B cell (primary cell): ENCODE results near the gene TRANK1. TPM values are rescaled to one million over a fixed set of nuclear protein-coding genes. Genes with fewer than 3 reads are reported as not detected.

ENCODE experiments used
- ATAC-seq: fragments of 200-7000 bp; cut with Tn5 transposase; one replicate; pipeline ENCODE4 v1.10.0; 2021; ENCODE audit warnings: low read depth, mild to moderate bottlenecking, moderate number of reproducible peaks, moderate library complexity
- CTCF ChIA-PET: fragments of 350-600 bp; sonication (Branson Sonifier 250); formaldehyde crosslinking; loops from one replicate; lab custom pipeline; 2021; ENCODE audit warnings: antibody characterized with exemption, inconsistent platforms; lab: Charles Lee
- POLR2A ChIA-PET: fragments of 350-600 bp; sonication (Branson Sonifier 250); formaldehyde crosslinking; loops from one replicate; lab custom pipeline; 2021; ENCODE audit warnings: antibody characterized with exemption; lab: Charles Lee
- DNase-seq: peaks from one replicate; pipeline ENCODE4 v3.0.0; 2013
- H2AFZ ChIP-seq: 2 replicates; pipeline ENCODE4 v1.6.1; 2012; ENCODE audit warnings: mild to moderate bottlenecking, low read depth, low read length; ENCODE audit not compliant: insufficient read depth, poor library complexity, severe bottlenecking
- H3K27ac ChIP-seq, 2 donors: 1 replicate in 1 of 2; 2 replicates in 1 of 2; pipeline ENCODE4 v1.5.1; 2012 to 2013; ENCODE audit warnings: low read length in 2 of 2, mild to moderate bottlenecking in 2 of 2, moderate library complexity in 1 of 2
- H3K27me3 ChIP-seq, 4 experiments: fragments of 200-600 bp in 1 of 4; sonication (generic) in 1 of 4; replicated peaks in 1 of 4; 1 replicate in 2 of 4; 2 replicates in 2 of 4; pipeline versions ENCODE4 v1.6.1 to v1.7.0; 2013 to 2016; ENCODE audit warnings: low read length in 3 of 4, mild to moderate bottlenecking in 2 of 4, mixed read lengths in 1 of 4, moderate library complexity in 1 of 4; ENCODE audit not compliant: insufficient read depth in 4 of 4, control insufficient read depth in 3 of 4; ENCODE audit errors: control extremely low read depth in 1 of 4
- H3K36me3 ChIP-seq, 2 experiments: replicated peaks in 1 of 2; 1 replicate in 1 of 2; 2 replicates in 1 of 2; pipeline versions ENCODE4 v1.6.1 to v1.7.1; 2013; ENCODE audit warnings: low read length in 1 of 2; ENCODE audit not compliant: insufficient read depth in 2 of 2, control insufficient read depth in 1 of 2; ENCODE audit errors: control extremely low read depth in 1 of 2, extremely low read depth in 1 of 2
- H3K4me1 ChIP-seq, 2 donors: fragments of 200-600 bp in 1 of 2; sonication (generic) in 1 of 2; 1 replicate in 1 of 2; 2 replicates in 1 of 2; pipeline versions ENCODE4 v1.5.1 to v1.6.1; 2013 to 2017; ENCODE audit warnings: low read length in 2 of 2; ENCODE audit not compliant: control insufficient read depth in 2 of 2, insufficient read depth in 2 of 2
- H3K4me2 ChIP-seq: replicated peaks from 2 replicates; pipeline ENCODE3; 2012; ENCODE audit warnings: mild to moderate bottlenecking, low read depth, low read length; ENCODE audit not compliant: poor library complexity, severe bottlenecking
- H3K4me3 ChIP-seq, 5 experiments: fragments of 200-600 bp in 1 of 5; sonication (generic) in 1 of 5; 1 replicate in 3 of 5; 2 replicates in 2 of 5; pipeline versions ENCODE4 v1.5.1 to v1.7.0; 2011 to 2016; ENCODE audit warnings: low read length in 4 of 5, mild to moderate bottlenecking in 4 of 5, low read depth in 2 of 5, control low read depth in 1 of 5, moderate library complexity in 1 of 5; ENCODE audit not compliant: insufficient read depth in 1 of 5; ENCODE audit errors: control extremely low read depth in 1 of 5, extremely low read depth in 1 of 5
- H3K79me2 ChIP-seq: fragments of 200-600 bp; sonication (generic); one replicate; pipeline ENCODE4 v1.6.0; 2016; ENCODE audit warnings: low read length; ENCODE audit not compliant: control insufficient read depth, insufficient read depth
- H3K9ac ChIP-seq: fragments of 200-600 bp; sonication (generic); 2 replicates; pipeline ENCODE4 v1.6.1; 2017; ENCODE audit warnings: mild to moderate bottlenecking, low read length, moderate library complexity
- H3K9me3 ChIP-seq, 3 donors: one replicate each; pipeline versions ENCODE4 v1.6.1 to v1.7.1; 2013; ENCODE audit warnings: low read length in 2 of 3; ENCODE audit not compliant: control insufficient read depth in 2 of 3, insufficient read depth in 1 of 3; ENCODE audit errors: control extremely low read depth in 1 of 3
- H4K20me1 ChIP-seq: 2 replicates; pipeline ENCODE4 v1.6.0; 2012; ENCODE audit warnings: mild to moderate bottlenecking, low read length; ENCODE audit not compliant: insufficient read depth, control insufficient read depth, poor library complexity, severe bottlenecking
- H3K27ac Mint-ChIP-seq: one replicate; pipeline ENCODE4 v1.8.0; 2021; ENCODE audit warnings: mixed read lengths
- H3K27me3 Mint-ChIP-seq: one replicate; pipeline ENCODE4 v1.8.0; 2021; ENCODE audit warnings: mixed read lengths
- H3K4me1 Mint-ChIP-seq: one replicate; pipeline ENCODE4 v1.8.0; 2021; ENCODE audit warnings: mixed read lengths
- H3K4me3 Mint-ChIP-seq: one replicate; pipeline ENCODE4 v1.8.0; 2021; ENCODE audit warnings: mixed read lengths
- H3K9me3 Mint-ChIP-seq: one replicate; pipeline ENCODE4 v1.8.0; 2022; ENCODE audit warnings: mixed read lengths; ENCODE audit not compliant: insufficient read depth
- EZH2 ChIP-seq: IDR thresholded peaks from 2 replicates; pipeline ENCODE4 v1.6.1; 2012; ENCODE audit warnings: borderline replicate concordance, low read depth, mild to moderate bottlenecking, moderate library complexity, low read length; ENCODE audit not compliant: insufficient read depth, poor library complexity, severe bottlenecking
- WGBS: methylation state at CpG from one replicate; pipeline ENCODE4 v1.1.5; 2013; ENCODE audit warnings: missing lambda C conversion rate; ENCODE audit not compliant: insufficient coverage; 5-methylcytosine and 5-hydroxymethylcytosine counted together
- intact Hi-C: fragments of 100-400 bp; cut with micrococcal nuclease; formaldehyde crosslinking; loops from one replicate; pipeline ENCODE4 v1.10.0; 2022
- polyA plus RNA-seq: library from polyadenylated mRNA; depleted of rRNA; stranded (reverse); fragments of >200 nt; gene quantifications from 2 replicates; pipeline ENCODE4 v1.2.3, GENCODE V29; 2012
- total RNA-seq, 2 donors: library from RNA; stranded (reverse); fragments of 120-200 nt in 1 of 2; gene quantifications; 1 replicate in 1 of 2; 2 replicates in 1 of 2; pipeline versions ENCODE4 v1.2.3 to v1.2.4, GENCODE V29; 2013 to 2022
- TF ChIP-seq, protein P1 (sequence below): fragments of 200-600 bp; IDR thresholded peaks from one replicate; pipeline ENCODE4 v1.8.0; 2022; ENCODE audit warnings: antibody characterized with exemption, mild to moderate bottlenecking

The TRANK1 gene
- total and polyA plus RNA-seq, 2 donors (not counting 1 experiment from before 2014, with no cell fraction given): 20.8 to 147 TPM

DNA sequence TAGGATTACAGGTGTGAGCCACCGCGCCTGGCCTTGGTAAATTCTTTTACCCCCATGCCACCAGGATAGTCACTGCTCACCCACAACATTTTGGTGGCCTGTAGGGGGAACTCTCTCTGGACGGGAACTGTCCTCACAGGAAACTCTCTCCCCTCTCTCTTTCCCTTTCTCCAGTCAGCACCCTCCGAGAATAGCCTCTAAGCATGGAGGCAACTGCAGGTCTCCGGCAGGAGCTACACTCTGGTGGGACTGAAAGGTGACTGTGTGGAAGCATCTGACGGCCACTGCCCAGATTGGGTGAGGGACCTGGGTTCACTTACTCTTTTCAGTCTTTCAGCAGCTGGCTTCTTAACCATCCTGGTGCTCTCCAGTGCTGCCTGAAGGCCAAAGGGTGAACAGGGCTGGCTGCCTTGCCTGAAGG lies 21.3 kb downstream of the TRANK1 start:
- H3K4me3 Mint-ChIP-seq: peak overlapping the region; percentile 80
- Histone ChIP-seq H4K20me1 (no peaks in the 10 kb centered on the region), H3K4me1 (peaks cover 39 to 50% of the 10 kb centered on the region in 2 donors), H3K27ac (peak overlapping the region; percentile 2 to 60), H3K9me3 (peaks cover 2 to 9% (median 8%) of the 10 kb centered on the region in 3 donors), H2AFZ (peak overlapping the region; percentile 32), H3K4me2 (peak overlapping the region; percentile 69), H3K9ac (no peak overlapping the region), H3K79me2 (peaks cover 31% of the 10 kb centered on the region), H3K36me3 (peaks cover 0 to 1% of the 10 kb centered on the region in 2 experiments), H3K27me3 (no peaks in the 10 kb centered on the region), H3K4me3 (peak overlapping the region in 3 of 5 experiments; percentile 1 to 24 (median 12))
- no peak for TF ChIP-seq EZH2
- TF ChIP-seq, protein P1, sequence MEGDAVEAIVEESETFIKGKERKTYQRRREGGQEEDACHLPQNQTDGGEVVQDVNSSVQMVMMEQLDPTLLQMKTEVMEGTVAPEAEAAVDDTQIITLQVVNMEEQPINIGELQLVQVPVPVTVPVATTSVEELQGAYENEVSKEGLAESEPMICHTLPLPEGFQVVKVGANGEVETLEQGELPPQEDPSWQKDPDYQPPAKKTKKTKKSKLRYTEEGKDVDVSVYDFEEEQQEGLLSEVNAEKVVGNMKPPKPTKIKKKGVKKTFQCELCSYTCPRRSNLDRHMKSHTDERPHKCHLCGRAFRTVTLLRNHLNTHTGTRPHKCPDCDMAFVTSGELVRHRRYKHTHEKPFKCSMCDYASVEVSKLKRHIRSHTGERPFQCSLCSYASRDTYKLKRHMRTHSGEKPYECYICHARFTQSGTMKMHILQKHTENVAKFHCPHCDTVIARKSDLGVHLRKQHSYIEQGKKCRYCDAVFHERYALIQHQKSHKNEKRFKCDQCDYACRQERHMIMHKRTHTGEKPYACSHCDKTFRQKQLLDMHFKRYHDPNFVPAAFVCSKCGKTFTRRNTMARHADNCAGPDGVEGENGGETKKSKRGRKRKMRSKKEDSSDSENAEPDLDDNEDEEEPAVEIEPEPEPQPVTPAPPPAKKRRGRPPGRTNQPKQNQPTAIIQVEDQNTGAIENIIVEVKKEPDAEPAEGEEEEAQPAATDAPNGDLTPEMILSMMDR: no peak
- ChIA-PET CTCF (interaction anchor here (0.7 to 3.0 kb wide), 10 partner anchors 9 to 80 kb away, joined by 3 to 16 read pairs (median 5); no protein-coding TSS in a partner anchor), POLR2A (interaction anchor here (1.2 to 1.9 kb wide), 2 partner anchors 21 to 29 kb away, joined by 4 to 5 read pairs; partner anchors contain the start of gene TRANK1)
- 13% methylated on average over 1 of the region's 6 CpGs for WGBS
- H3K27me3 Mint-ChIP-seq: no peaks in the 10 kb centered on the region
- DNase-seq: peak; percentile 55
- H3K9me3 Mint-ChIP-seq: peaks cover 3% of the 10 kb centered on the region
- intact Hi-C loops: loop anchor here (5.0 kb wide), 1 partner anchor 34 kb away; no protein-coding TSS in a partner anchor
- peaks cover 49% of the 10 kb centered on the region for H3K4me1 Mint-ChIP-seq
- no peak for ATAC-seq
- peak overlapping the region; percentile 83 for H3K27ac Mint-ChIP-seq

DNA sequence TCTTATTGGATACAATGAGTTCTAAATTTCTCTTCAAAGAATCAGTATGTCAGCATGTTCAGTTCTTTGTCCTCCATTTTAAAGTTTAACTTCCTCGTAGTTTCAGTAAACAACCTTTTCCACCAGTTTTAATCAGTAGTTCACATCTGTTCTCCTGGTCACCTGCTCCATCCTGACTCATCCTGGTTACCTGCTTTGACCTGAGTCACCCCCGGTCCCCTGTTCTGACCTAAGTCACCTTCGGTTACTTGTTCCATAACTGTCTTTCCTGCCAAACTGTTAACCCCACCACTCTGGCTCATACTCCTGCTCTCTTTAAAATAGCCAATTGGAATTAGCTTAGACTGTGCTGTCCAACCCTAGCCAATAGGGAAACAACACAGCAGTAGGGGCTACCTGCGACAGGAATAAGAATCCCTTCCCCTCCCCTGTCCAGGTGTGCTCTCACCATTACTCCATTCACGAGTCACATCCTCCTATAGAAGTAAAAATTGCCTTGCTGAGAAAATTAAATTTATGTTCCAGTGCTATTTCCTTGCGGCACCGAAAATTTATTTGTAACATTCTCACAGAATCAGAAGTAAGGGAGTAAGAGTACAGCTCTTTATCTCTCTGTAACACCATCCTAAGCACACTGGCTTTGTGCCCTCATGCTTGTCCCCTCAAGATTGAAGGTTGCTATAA lies 23.8 kb downstream of the TRANK1 start:
- Histone ChIP-seq H3K27me3 (no peaks in the 10 kb centered on the region), H3K9ac (no peak overlapping the region), H3K4me1 (peaks cover 46 to 57% of the 10 kb centered on the region in 2 donors), H3K79me2 (peaks cover 50% of the 10 kb centered on the region), H3K9me3 (peaks cover 2 to 9% (median 8%) of the 10 kb centered on the region in 3 donors), H3K27ac (no peak overlapping the region), H3K36me3 (peaks cover 0 to 1% of the 10 kb centered on the region in 2 experiments), H4K20me1 (peaks cover 8% of the 10 kb centered on the region), H2AFZ (no peak overlapping the region), H3K4me3 (no peak overlapping the region), H3K4me2 (no peak overlapping the region)
- POLR2A ChIA-PET: no interaction called here
- DNase-seq (no peak), ATAC-seq (no peak)
- H3K9me3 Mint-ChIP-seq: peaks cover 3% of the 10 kb centered on the region
- no peak overlapping the region for H3K4me3 Mint-ChIP-seq
- H3K27me3 Mint-ChIP-seq: no peaks in the 10 kb centered on the region
- TF ChIP-seq, protein P1: no peak
- no peak for TF ChIP-seq EZH2
- intact Hi-C loops: loop anchor here (5.0 kb wide), 1 partner anchor 36 kb away; no protein-coding TSS in a partner anchor
- no peak overlapping the region for H3K27ac Mint-ChIP-seq
- H3K4me1 Mint-ChIP-seq: peaks cover 62% of the 10 kb centered on the region
- WGBS: 98% methylated on average over 3 of the region's 7 CpGs
- CTCF ChIA-PET: interaction anchor here (1.0 to 3.0 kb wide), 5 partner anchors 9 to 52 kb away, joined by 3 to 16 read pairs (median 5); no protein-coding TSS in a partner anchor
